Motor neuron (in vitro differentiated cells): ENCODE data around the gene SAFB2. TPM values are rescaled to one million over a fixed set of nuclear protein-coding genes. Genes with fewer than 3 reads are reported as not detected.
"Not testable (repeated sequence)": the region's sequence is repeated elsewhere in the genome, so short reads cannot be mapped to it uniquely, and the experiment has no call there.

Experiments
- ATAC-seq, 8 experiments: fragments of 200-7000 bp; cut with Tn5 transposase; replicated peaks in 6 of 8; 2 replicates each; pipeline ENCODE4 v1.8.0; 2021; ENCODE audit warnings: mild to moderate bottlenecking in 8 of 8, moderate library complexity in 8 of 8
- H3K27ac ChIP-seq, 2 donors: fragments of 250-450 bp; sonication (Bioruptor Pico); 2 replicates each; pipeline ENCODE4 v1.9.0; 2021; ENCODE audit warnings: antibody characterized with exemption in 2 of 2, mild to moderate bottlenecking in 2 of 2, moderate library complexity in 1 of 2
- H3K4me1 ChIP-seq, 2 donors: fragments of 250-450 bp; sonication (Bioruptor Pico); replicated peaks in 1 of 2; 2 replicates each; pipeline ENCODE4 v1.6.1; 2021; ENCODE audit warnings: antibody characterized with exemption in 2 of 2, mild to moderate bottlenecking in 2 of 2, moderate library complexity in 1 of 2
- H3K4me3 ChIP-seq, 5 donors: fragments of 250-450 bp; sonication (Bioruptor Pico); 2 replicates each; pipeline ENCODE4 v1.9.0; 2021; ENCODE audit warnings: antibody characterized with exemption in 5 of 5, mild to moderate bottlenecking in 5 of 5, moderate library complexity in 4 of 5
- WGBS, 10 experiments: fragments of 450-650 bp; shearing (Covaris generic); methylation state at CpG; one replicate each; pipeline ENCODE4 v1.0.0; 2022; 5-methylcytosine and 5-hydroxymethylcytosine counted together
- in situ Hi-C, 9 experiments: fragments of 400-800 bp; cut with MboI; loops; one replicate each; pipeline ENCODE4 v1.15.0; 2021; ENCODE audit warnings: low sequenced_read_pairs in 9 of 9, low pct_unique_long_range_greater_than_20kb in 2 of 9; ENCODE audit not compliant: unreplicated experiment in 9 of 9
- total RNA-seq, 8 experiments: library from RNA; unstranded; fragments of 300-600 nt; gene quantifications; 2 replicates each; pipeline versions ENCODE4 v1.2.3 to v1.2.4, GENCODE V29; 2022

SAFB2 gene
- total RNA-seq, 8 experiments from 2014 or later: 31.1 to 97.5 (median 50.6) TPM

DNA sequence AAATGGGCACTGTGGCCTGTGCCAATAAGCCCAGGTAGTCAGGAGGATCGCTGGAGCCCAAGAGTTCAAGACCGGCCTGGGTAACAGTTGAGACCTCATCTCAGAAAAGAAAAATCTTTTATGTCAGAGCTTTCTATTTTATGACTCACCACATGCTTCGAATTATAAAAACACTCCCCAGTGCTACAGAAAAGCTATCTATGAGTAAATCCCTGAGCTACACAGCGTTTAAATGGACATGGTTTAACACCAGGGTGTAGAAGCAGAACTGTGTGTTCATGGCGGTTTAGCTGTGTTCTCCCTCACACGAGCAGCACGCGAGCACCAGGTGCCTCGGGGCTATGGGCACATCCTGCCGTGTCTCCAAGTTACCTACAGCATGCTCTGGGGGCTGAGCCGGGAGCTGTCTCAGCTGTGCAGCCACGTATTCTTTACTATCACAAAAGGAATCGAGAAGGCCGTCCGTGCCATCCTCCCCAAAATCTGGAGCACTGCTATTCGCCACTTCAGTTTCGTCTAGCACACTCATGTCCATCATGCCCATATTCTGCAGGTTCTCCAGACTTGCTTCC, 6.7 kb downstream of the SAFB2 start:
- Histone ChIP-seq H3K4me1 (peaks cover 2 to 3% of the 10 kb centered on the region in 2 donors), H3K27ac (no peak overlapping the region), H3K4me3 (no peak overlapping the region)
- in situ Hi-C loops: no loop called here
- 67 to 100% (median 90%) methylated on average over 1 to 13 of the region's 17 CpGs; no CpG with 5 or more reads in 2 of the 10 experiments for WGBS, 10 experiments
- ATAC-seq: peak in 4 of 8 experiments; percentile 16 to 32 (median 21)

- peak in 3 of 8 experiments; percentile 72 to 91 (median 84) for ATAC-seq
- no peak overlapping the region for H3K4me3 ChIP-seq
- in situ Hi-C loops: no loop called here
- H3K4me1 ChIP-seq: no peaks in the 10 kb centered on the region
- WGBS, 10 experiments: 65 to 100% (median 90%) methylated on average over 1 to 11 of the region's 15 CpGs
- no peak overlapping the region for H3K27ac ChIP-seq
Measured at GRCh38 chr19:5612891-5613865, 9.4 kb downstream of the SAFB2 start.

DNA sequence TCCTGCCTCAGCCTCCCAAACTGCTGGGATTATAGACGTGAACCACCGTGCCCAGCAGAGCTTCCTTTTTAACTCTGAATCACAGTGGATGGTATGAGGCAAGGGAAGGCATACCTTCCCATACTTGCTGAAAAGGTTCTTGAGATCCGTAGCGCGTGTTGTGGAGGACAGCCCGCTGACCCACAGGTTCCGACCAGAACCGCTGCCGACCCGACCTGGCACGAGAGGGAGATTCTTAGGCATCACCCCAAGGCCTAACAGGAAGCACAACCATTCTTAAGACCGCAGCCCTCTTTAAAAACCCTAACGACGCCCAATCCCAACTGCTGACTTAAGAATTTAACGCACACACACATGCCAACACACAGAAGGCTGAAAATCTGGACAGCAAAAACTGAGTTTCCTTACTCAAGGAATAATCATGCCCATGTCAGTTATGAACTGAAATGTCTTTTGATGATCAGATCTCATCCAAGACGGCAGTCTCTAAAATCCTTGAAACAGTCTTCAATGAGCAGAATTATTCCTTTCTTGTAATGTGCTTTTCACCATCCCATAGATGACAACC, 12.6 kb downstream of the SAFB2 start:
- no peaks in the 10 kb centered on the region for H3K4me1 ChIP-seq
- no peak overlapping the region for H3K27ac ChIP-seq
- H3K4me3 ChIP-seq: no peak overlapping the region
- in situ Hi-C loops: no loop called here
- 81 to 100% (median 97%) methylated on average over 1 to 9 of the region's 16 CpGs; no CpG with 5 or more reads in 1 of the 10 experiments for WGBS, 10 experiments
- ATAC-seq: no peak

DNA sequence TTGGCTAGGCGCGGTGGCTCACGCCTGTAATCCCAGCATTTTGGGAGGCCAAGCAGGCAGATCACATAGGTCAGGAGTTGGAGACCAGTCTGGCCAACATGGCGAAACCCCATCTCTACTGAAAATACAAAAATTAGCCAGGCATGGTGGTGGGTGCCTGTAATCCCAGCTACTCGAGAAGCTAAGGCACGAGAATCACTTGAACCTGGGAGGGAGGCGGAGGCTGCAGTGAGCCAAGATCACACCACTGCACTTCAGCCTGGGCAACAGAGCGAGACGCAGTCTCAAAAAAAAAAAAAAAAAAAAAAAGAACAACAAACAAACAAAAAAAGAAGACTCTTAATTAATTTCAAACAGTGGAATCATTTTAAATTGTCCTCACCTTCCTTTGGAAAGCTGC, 13.8 kb downstream of the SAFB2 start:
- not testable (repeated sequence) for ATAC-seq

GRCh38 chr19:5608291-5608690, 14.3 kb downstream of the SAFB2 start:
- in situ Hi-C loops: no loop called here
- Histone ChIP-seq H3K4me1 (no peaks in the 10 kb centered on the region), H3K4me3 (no peak overlapping the region), H3K27ac (no peak overlapping the region)
- WGBS, 10 experiments: 80 to 100% (median 93%) methylated on average over 2 to 9 of the region's 10 CpGs
- no peak for ATAC-seq

More for the DNA sequence above, 13.8 kb downstream of the SAFB2 start:
- H3K4me1 ChIP-seq, in situ Hi-C loops, H3K4me3 ChIP-seq, H3K27ac ChIP-seq: not testable (repeated sequence)
- WGBS, 10 experiments: 96 to 100% (median 100%) methylated on average over 1 to 5 of the region's 9 CpGs; no CpG with 5 or more reads in 2 of the 10 experiments

- H3K4me3 ChIP-seq: no peak overlapping the region
- peak in 1 of 8 experiments; percentile 11 for ATAC-seq
- in situ Hi-C loops: no loop called here
- WGBS, 10 experiments: 86 to 100% (median 90%) methylated on average over 2 to 12 of the region's 16 CpGs
- H3K4me1 ChIP-seq: no peaks in the 10 kb centered on the region
- no peak overlapping the region for H3K27ac ChIP-seq
Measured at GRCh38 chr19:5607318-5608275, 15.0 kb downstream of the SAFB2 start.

DNA sequence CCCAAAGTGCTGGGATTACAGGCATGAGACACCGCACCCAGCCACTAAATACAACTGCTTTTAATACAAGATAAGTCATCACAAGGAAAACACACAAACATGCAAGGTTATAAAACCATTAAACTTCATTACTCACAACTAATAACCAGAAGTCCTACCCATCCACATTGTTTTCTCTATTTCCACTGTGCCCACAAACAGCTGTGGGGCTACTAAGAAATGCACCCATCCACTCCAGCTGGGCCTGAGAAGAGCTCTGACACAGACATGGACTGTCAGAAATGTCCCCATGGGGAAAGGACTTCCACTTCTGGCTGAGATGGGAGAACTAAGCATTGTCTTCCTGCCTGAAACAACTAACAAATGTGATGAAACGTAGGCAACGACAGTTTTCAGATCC, 17.2 kb downstream of the SAFB2 start:
- Histone ChIP-seq H3K4me3 (no peak overlapping the region), H3K27ac (no peak overlapping the region), H3K4me1 (no peaks in the 10 kb centered on the region)
- no peak for ATAC-seq
- in situ Hi-C loops: no loop called here
- 100% methylated on average over 1 to 2 of the region's 3 CpGs; no CpG with 5 or more reads in 6 of the 10 experiments for WGBS, 10 experiments

- no peaks in the 10 kb centered on the region for H3K4me1 ChIP-seq
- no peak for ATAC-seq
- H3K27ac ChIP-seq: no peak overlapping the region
- WGBS, 10 experiments: 20 to 100% (median 95%) methylated on average over 1 to 5 of the region's 5 CpGs
- H3K4me3 ChIP-seq: no peak overlapping the region
- in situ Hi-C loops: no loop called here
Measured at GRCh38 chr19:5603626-5604025, 18.9 kb downstream of the SAFB2 start.

GRCh38 chr19:5600797-5601196, 21.8 kb downstream of the SAFB2 start:
- no peaks in the 10 kb centered on the region for H3K4me1 ChIP-seq
- WGBS, 10 experiments: 60 to 100% (median 83%) methylated on average over 1 to 6 of the region's 8 CpGs; no CpG with 5 or more reads in 3 of the 10 experiments
- in situ Hi-C loops: no loop called here
- ATAC-seq: no peak
- no peak overlapping the region for H3K27ac ChIP-seq
- H3K4me3 ChIP-seq: no peak overlapping the region

- no peak for ATAC-seq
- H3K4me1 ChIP-seq: no peaks in the 10 kb centered on the region
- 60 to 100% (median 93%) methylated on average over 1 to 6 of the region's 9 CpGs; no CpG with 5 or more reads in 4 of the 10 experiments for WGBS, 10 experiments
- no peak overlapping the region for H3K4me3 ChIP-seq
- no peak overlapping the region for H3K27ac ChIP-seq
- in situ Hi-C loops: loop anchor here in 1 of 9 experiments (25.0 kb wide), 1 partner anchor 308 kb away; no protein-coding TSS in a partner anchor
Measured at GRCh38 chr19:5595745-5596144, 26.8 kb downstream of the SAFB2 start.

DNA sequence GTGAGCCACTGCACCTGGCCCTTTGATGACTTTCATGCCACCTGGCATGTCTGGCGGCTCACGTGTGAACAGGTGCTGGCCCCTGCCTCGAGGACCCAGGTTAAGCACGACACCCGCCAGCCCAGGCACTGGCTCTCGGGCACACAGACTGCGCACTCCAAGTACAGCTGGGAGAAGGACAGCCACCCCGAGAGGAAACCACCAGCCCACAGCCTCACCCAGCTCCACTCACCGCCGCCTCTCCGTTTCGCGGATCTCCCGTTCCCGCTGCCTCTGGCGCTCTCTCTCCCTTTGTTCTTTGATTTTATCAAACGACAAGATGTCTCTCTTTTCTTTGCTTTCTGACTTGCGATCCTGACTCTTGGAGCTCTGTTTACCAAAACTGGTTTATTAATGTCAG, 27.4 kb downstream of the SAFB2 start:
- peak in 2 of 8 experiments; percentile 9 to 13 for ATAC-seq
- Histone ChIP-seq H3K4me1 (no peaks in the 10 kb centered on the region), H3K4me3 (no peak overlapping the region), H3K27ac (no peak overlapping the region)
- in situ Hi-C loops: loop anchor here in 1 of 9 experiments (25.0 kb wide), 1 partner anchor 308 kb away; no protein-coding TSS in a partner anchor
- 71 to 100% (median 95%) methylated on average over 1 to 7 of the region's 18 CpGs; no CpG with 5 or more reads in 3 of the 10 experiments for WGBS, 10 experiments

DNA sequence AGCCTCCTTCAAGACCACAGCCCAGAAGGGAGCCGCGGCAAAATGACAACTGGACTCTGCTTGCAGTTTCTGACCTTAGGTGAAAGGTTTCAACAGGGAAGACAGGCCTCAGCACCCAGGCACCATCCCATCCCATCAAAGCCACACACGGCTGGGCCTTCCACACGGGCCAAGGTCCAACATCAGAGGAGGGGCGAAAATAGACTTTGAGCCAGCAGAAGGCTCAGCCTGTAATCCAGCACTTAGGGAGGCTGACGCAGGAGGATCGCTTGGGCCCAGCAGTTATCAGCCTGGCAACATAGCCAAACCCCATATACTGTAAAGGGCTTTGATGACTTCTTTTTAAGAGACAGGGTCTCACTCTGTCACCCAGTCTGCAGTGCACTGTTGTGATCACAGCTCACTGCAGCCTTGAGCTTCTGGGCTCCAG, 28.0 kb downstream of the SAFB2 start:
- in situ Hi-C loops: loop anchor here in 1 of 9 experiments (25.0 kb wide), 1 partner anchor 307 kb away; no protein-coding TSS in a partner anchor
- ATAC-seq: no peak
- H3K4me1 ChIP-seq: no peaks in the 10 kb centered on the region
- H3K27ac ChIP-seq: no peak overlapping the region
- WGBS, 10 experiments: 80 to 100% (median 100%) methylated on average over 1 to 5 of the region's 7 CpGs; no CpG with 5 or more reads in 6 of the 10 experiments
- H3K4me3 ChIP-seq: no peak overlapping the region
